NK-92 treated with Interleukin-12 subunit alpha and Interleukin-12 subunit beta, amount 100 ng/mL, for 24 hours (cell line): ENCODE results near the gene CD70.
A peak's percentile ranks its signal among the peaks of the same experiment; 100 is the strongest.
"Not testable (repeated sequence)": the region's sequence is repeated elsewhere in the genome, so short reads cannot be mapped to it uniquely, and the experiment has no call there.

ENCODE experiments used
- DNase-seq: peaks from one replicate; lab custom pipeline; 2025; lab: John Stamatoyannopoulos, UW

CD70 gene

GRCh38 chr19:6590827-6591319 lies at the start of gene CD70:
Gene CD70 (minus strand): TSS chr19:6591150. CDS start chr19:6591002, 148 bp downstream.
- no peak for DNase-seq

- DNase-seq = not testable (repeated sequence)
Observed at GRCh38 chr19:6640333-6640732, 49.4 kb upstream of the CD70 start.

- DNase-seq = peak; percentile 56
Observed at GRCh38 chr19:6639439-6639838, 48.5 kb upstream of the CD70 start.

GRCh38 chr19:6633456-6633813 lies 42.5 kb upstream of the CD70 start:
- not testable (repeated sequence) for DNase-seq

- DNase-seq = peak; percentile 48
Observed at GRCh38 chr19:6632747-6633455, 42.0 kb upstream of the CD70 start.

GRCh38 chr19:6632002-6632621 lies 41.2 kb upstream of the CD70 start:
- DNase-seq = peak; percentile 46

GRCh38 chr19:6626764-6627163 lies 35.8 kb upstream of the CD70 start:
- DNase-seq = no peak

- DNase-seq = no peak
Observed at GRCh38 chr19:6617374-6617773, 26.4 kb upstream of the CD70 start.

- no peak for DNase-seq
Observed at GRCh38 chr19:6616011-6616410, 25.1 kb upstream of the CD70 start.

GRCh38 chr19:6613711-6614110 lies 22.8 kb upstream of the CD70 start:
- DNase-seq = peak; percentile 52

- no peak for DNase-seq
Observed at GRCh38 chr19:6610934-6611852, 20.2 kb upstream of the CD70 start.

GRCh38 chr19:6608940-6609339 lies 18.0 kb upstream of the CD70 start:
- DNase-seq = no peak

- not testable (repeated sequence) for DNase-seq
Observed at GRCh38 chr19:6608146-6608545, 17.2 kb upstream of the CD70 start.

- not testable (repeated sequence) for DNase-seq
Observed at GRCh38 chr19:6606276-6607070, 15.5 kb upstream of the CD70 start.

GRCh38 chr19:6604906-6605305 lies 14.0 kb upstream of the CD70 start:
- no peak for DNase-seq

- DNase-seq = no peak
Observed at GRCh38 chr19:6602729-6603114, 11.8 kb upstream of the CD70 start.

GRCh38 chr19:6601537-6602052 lies 10.6 kb upstream of the CD70 start:
- DNase-seq = peak; percentile 23

- DNase-seq = not testable (repeated sequence)
Observed at GRCh38 chr19:6600951-6601536, 10.1 kb upstream of the CD70 start.

- no peak for DNase-seq
Observed at GRCh38 chr19:6599866-6600454, 9.0 kb upstream of the CD70 start.

- DNase-seq = not testable (repeated sequence)
Observed at GRCh38 chr19:6598254-6598892, 7.4 kb upstream of the CD70 start.
